B cell (primary cell): ENCODE measurements around the gene S1PR3. TPM values are rescaled to one million over a fixed set of nuclear protein-coding genes. Genes with fewer than 3 reads are reported as not detected.

Experiments
- ATAC-seq: fragments of 200-7000 bp; cut with Tn5 transposase; one replicate; pipeline ENCODE4 v1.10.0; 2021; ENCODE audit warnings: low read depth, mild to moderate bottlenecking, moderate number of reproducible peaks, moderate library complexity
- CTCF ChIA-PET: fragments of 350-600 bp; sonication (Branson Sonifier 250); formaldehyde crosslinking; loops from one replicate; lab custom pipeline; 2021; ENCODE audit warnings: antibody characterized with exemption, inconsistent platforms; lab: Charles Lee
- POLR2A ChIA-PET: fragments of 350-600 bp; sonication (Branson Sonifier 250); formaldehyde crosslinking; loops from one replicate; lab custom pipeline; 2021; ENCODE audit warnings: antibody characterized with exemption; lab: Charles Lee
- DNase-seq: peaks from one replicate; pipeline ENCODE4 v3.0.0; 2013
- H2AFZ ChIP-seq: 2 replicates; pipeline ENCODE4 v1.6.1; 2012; ENCODE audit warnings: mild to moderate bottlenecking, low read depth, low read length; ENCODE audit not compliant: insufficient read depth, poor library complexity, severe bottlenecking
- H3K27ac ChIP-seq, 2 donors: 1 replicate in 1 of 2; 2 replicates in 1 of 2; pipeline ENCODE4 v1.5.1; 2012 to 2013; ENCODE audit warnings: low read length in 2 of 2, mild to moderate bottlenecking in 2 of 2, moderate library complexity in 1 of 2
- H3K27me3 ChIP-seq, 4 experiments: fragments of 200-600 bp in 1 of 4; sonication (generic) in 1 of 4; replicated peaks in 1 of 4; 1 replicate in 2 of 4; 2 replicates in 2 of 4; pipeline versions ENCODE4 v1.6.1 to v1.7.0; 2013 to 2016; ENCODE audit warnings: low read length in 3 of 4, mild to moderate bottlenecking in 2 of 4, mixed read lengths in 1 of 4, moderate library complexity in 1 of 4; ENCODE audit not compliant: insufficient read depth in 4 of 4, control insufficient read depth in 3 of 4; ENCODE audit errors: control extremely low read depth in 1 of 4
- H3K36me3 ChIP-seq, 2 experiments: replicated peaks in 1 of 2; 1 replicate in 1 of 2; 2 replicates in 1 of 2; pipeline versions ENCODE4 v1.6.1 to v1.7.1; 2013; ENCODE audit warnings: low read length in 1 of 2; ENCODE audit not compliant: insufficient read depth in 2 of 2, control insufficient read depth in 1 of 2; ENCODE audit errors: control extremely low read depth in 1 of 2, extremely low read depth in 1 of 2
- H3K4me1 ChIP-seq, 2 donors: fragments of 200-600 bp in 1 of 2; sonication (generic) in 1 of 2; 1 replicate in 1 of 2; 2 replicates in 1 of 2; pipeline versions ENCODE4 v1.5.1 to v1.6.1; 2013 to 2017; ENCODE audit warnings: low read length in 2 of 2; ENCODE audit not compliant: control insufficient read depth in 2 of 2, insufficient read depth in 2 of 2
- H3K4me2 ChIP-seq: replicated peaks from 2 replicates; pipeline ENCODE3; 2012; ENCODE audit warnings: mild to moderate bottlenecking, low read depth, low read length; ENCODE audit not compliant: poor library complexity, severe bottlenecking
- H3K4me3 ChIP-seq, 5 experiments: fragments of 200-600 bp in 1 of 5; sonication (generic) in 1 of 5; 1 replicate in 3 of 5; 2 replicates in 2 of 5; pipeline versions ENCODE4 v1.5.1 to v1.7.0; 2011 to 2016; ENCODE audit warnings: low read length in 4 of 5, mild to moderate bottlenecking in 4 of 5, low read depth in 2 of 5, control low read depth in 1 of 5, moderate library complexity in 1 of 5; ENCODE audit not compliant: insufficient read depth in 1 of 5; ENCODE audit errors: control extremely low read depth in 1 of 5, extremely low read depth in 1 of 5
- H3K79me2 ChIP-seq: fragments of 200-600 bp; sonication (generic); one replicate; pipeline ENCODE4 v1.6.0; 2016; ENCODE audit warnings: low read length; ENCODE audit not compliant: control insufficient read depth, insufficient read depth
- H3K9ac ChIP-seq: fragments of 200-600 bp; sonication (generic); 2 replicates; pipeline ENCODE4 v1.6.1; 2017; ENCODE audit warnings: mild to moderate bottlenecking, low read length, moderate library complexity
- H3K9me3 ChIP-seq, 3 donors: one replicate each; pipeline versions ENCODE4 v1.6.1 to v1.7.1; 2013; ENCODE audit warnings: low read length in 2 of 3; ENCODE audit not compliant: control insufficient read depth in 2 of 3, insufficient read depth in 1 of 3; ENCODE audit errors: control extremely low read depth in 1 of 3
- H4K20me1 ChIP-seq: 2 replicates; pipeline ENCODE4 v1.6.0; 2012; ENCODE audit warnings: mild to moderate bottlenecking, low read length; ENCODE audit not compliant: insufficient read depth, control insufficient read depth, poor library complexity, severe bottlenecking
- H3K27ac Mint-ChIP-seq: one replicate; pipeline ENCODE4 v1.8.0; 2021; ENCODE audit warnings: mixed read lengths
- H3K27me3 Mint-ChIP-seq: one replicate; pipeline ENCODE4 v1.8.0; 2021; ENCODE audit warnings: mixed read lengths
- H3K4me1 Mint-ChIP-seq: one replicate; pipeline ENCODE4 v1.8.0; 2021; ENCODE audit warnings: mixed read lengths
- H3K4me3 Mint-ChIP-seq: one replicate; pipeline ENCODE4 v1.8.0; 2021; ENCODE audit warnings: mixed read lengths
- H3K9me3 Mint-ChIP-seq: one replicate; pipeline ENCODE4 v1.8.0; 2022; ENCODE audit warnings: mixed read lengths; ENCODE audit not compliant: insufficient read depth
- CTCF ChIP-seq: fragments of 200-600 bp; IDR thresholded peaks from one replicate; pipeline ENCODE4 v1.8.0; 2022; ENCODE audit warnings: antibody characterized with exemption, mild to moderate bottlenecking
- EZH2 ChIP-seq: IDR thresholded peaks from 2 replicates; pipeline ENCODE4 v1.6.1; 2012; ENCODE audit warnings: borderline replicate concordance, low read depth, mild to moderate bottlenecking, moderate library complexity, low read length; ENCODE audit not compliant: insufficient read depth, poor library complexity, severe bottlenecking
- WGBS: methylation state at CpG from one replicate; pipeline ENCODE4 v1.1.5; 2013; ENCODE audit warnings: missing lambda C conversion rate; ENCODE audit not compliant: insufficient coverage; 5-methylcytosine and 5-hydroxymethylcytosine counted together
- intact Hi-C: fragments of 100-400 bp; cut with micrococcal nuclease; formaldehyde crosslinking; loops from one replicate; pipeline ENCODE4 v1.10.0; 2022
- polyA plus RNA-seq: library from polyadenylated mRNA; depleted of rRNA; stranded (reverse); fragments of >200 nt; gene quantifications from 2 replicates; pipeline ENCODE4 v1.2.3, GENCODE V29; 2012
- total RNA-seq, 2 donors: library from RNA; stranded (reverse); fragments of 120-200 nt in 1 of 2; gene quantifications; 1 replicate in 1 of 2; 2 replicates in 1 of 2; pipeline versions ENCODE4 v1.2.3 to v1.2.4, GENCODE V29; 2013 to 2022

The S1PR3 gene
- total and polyA plus RNA-seq, 2 donors (not counting 1 experiment from before 2014, with no cell fraction given) = 0.25 TPM; not detected in 1

- no peak overlapping the region for H3K27ac ChIP-seq
- TF ChIP-seq EZH2 = no peak
- H3K9ac ChIP-seq = no peak overlapping the region
- ATAC-seq (no peak), DNase-seq (no peak)
- CTCF ChIA-PET = no interaction called here
- H3K27me3 Mint-ChIP-seq = peaks cover 34% of the 10 kb centered on the region
- H3K4me3 ChIP-seq = no peak overlapping the region
- H3K4me2 ChIP-seq = no peak overlapping the region
- H3K9me3 ChIP-seq = no peaks in the 10 kb centered on the region
- H3K4me3 Mint-ChIP-seq = no peak overlapping the region
- no peak overlapping the region for H3K27ac Mint-ChIP-seq
- H3K4me1 Mint-ChIP-seq = peaks cover 6% of the 10 kb centered on the region
- H3K36me3 ChIP-seq = no peaks in the 10 kb centered on the region
- no peaks in the 10 kb centered on the region for H3K9me3 Mint-ChIP-seq
- no peaks in the 10 kb centered on the region for H3K79me2 ChIP-seq
- intact Hi-C loops = no loop called here
- H3K4me1 ChIP-seq = peaks cover 8 to 9% of the 10 kb centered on the region in 2 donors
- POLR2A ChIA-PET = no interaction called here
- H4K20me1 ChIP-seq = no peaks in the 10 kb centered on the region
- H3K27me3 ChIP-seq = peaks cover 0 to 31% (median 16%) of the 10 kb centered on the region in 4 experiments
- H2AFZ ChIP-seq = no peak overlapping the region
- 86% methylated on average over 6 of the region's 6 CpGs for WGBS
Observed at GRCh38 chr9:88995627-88996026, 4.4 kb downstream of the S1PR3 start.

- 95% methylated on average over 8 of the region's 14 CpGs for WGBS
- Histone ChIP-seq H3K36me3 (no peaks in the 10 kb centered on the region), H3K4me2 (no peak overlapping the region), H3K27me3 (peaks cover 0 to 30% (median 14%) of the 10 kb centered on the region in 4 experiments), H4K20me1 (no peaks in the 10 kb centered on the region), H3K27ac (no peak overlapping the region), H3K9me3 (no peaks in the 10 kb centered on the region), H2AFZ (no peak overlapping the region), H3K79me2 (no peaks in the 10 kb centered on the region), H3K9ac (no peak overlapping the region), H3K4me1 (peaks cover 11 to 13% of the 10 kb centered on the region in 2 donors), H3K4me3 (no peak overlapping the region)
- H3K27ac Mint-ChIP-seq = no peak overlapping the region
- ATAC-seq = no peak
- intact Hi-C loops = no loop called here
- POLR2A ChIA-PET = no interaction called here
- CTCF ChIA-PET = no interaction called here
- no peak for TF ChIP-seq CTCF
- no peaks in the 10 kb centered on the region for H3K9me3 Mint-ChIP-seq
- H3K4me3 Mint-ChIP-seq = no peak overlapping the region
- DNase-seq = no peak
- H3K27me3 Mint-ChIP-seq = peaks cover 31% of the 10 kb centered on the region
- peaks cover 8% of the 10 kb centered on the region for H3K4me1 Mint-ChIP-seq
Observed at GRCh38 chr9:88996046-88996920, 5.0 kb downstream of the S1PR3 start.
